ENCODE results near the gene TMEM106A.

TMEM106A gene

DNA sequence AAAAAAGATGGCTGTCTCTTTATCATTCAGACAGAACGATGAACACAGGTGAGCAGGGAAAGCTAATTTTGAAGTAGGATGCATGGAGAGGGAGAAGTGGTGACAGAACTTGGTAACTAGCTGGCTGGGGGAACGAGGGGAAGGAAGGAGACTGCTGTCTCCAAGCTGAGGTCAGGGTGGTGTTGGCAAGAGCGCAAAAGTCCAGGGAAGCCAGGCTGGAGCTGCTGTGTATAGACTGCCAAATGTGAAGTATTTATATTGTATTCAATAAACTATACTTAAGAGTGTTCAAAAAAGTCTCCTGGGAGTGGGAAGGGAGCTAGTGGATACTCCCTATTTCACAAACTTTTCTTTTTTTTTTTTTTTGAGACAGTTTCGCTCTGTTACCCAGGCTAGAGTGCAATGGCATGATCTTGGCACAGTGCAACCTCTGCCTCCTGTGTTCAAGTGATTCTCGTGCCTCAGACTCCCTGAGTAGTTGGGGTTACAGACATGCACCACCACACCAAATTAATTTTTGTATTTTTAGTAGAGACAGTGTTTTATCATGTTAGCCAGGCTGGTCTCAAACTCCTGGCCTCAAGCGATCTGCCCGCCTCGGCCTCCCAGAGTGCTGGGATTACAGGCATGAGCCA lies 8.2 kb downstream of the TMEM106A start:
- H3K18ac ChIP-seq (ENCODE audit: low read length) = no peak overlapping the region
- no peak overlapping the region for H3K27ac ChIP-seq (replicated peaks; ENCODE audit: low read length)
- no peak overlapping the region for H3K23ac ChIP-seq (ENCODE audit: low read depth, low read length, poor library complexity)
- no peak for DNase-seq (ENCODE audit: low spot score)
- no peak overlapping the region for H2AK5ac ChIP-seq (ENCODE audit: low read depth, low read length)
- H3K14ac ChIP-seq (ENCODE audit: low read length) = no peak overlapping the region
- H2BK5ac ChIP-seq (ENCODE audit: low read length) = no peak overlapping the region
- H3K9me3 ChIP-seq (replicated peaks in 1 of 2; ENCODE audit: control insufficient read depth in 2 of 2, insufficient read depth in 1 of 2, low read depth in 1 of 2, low read length in 2 of 2) = no peaks in the 10 kb centered on the region
- H3K9ac ChIP-seq (ENCODE audit: low read depth, low read length, poor library complexity) = no peak overlapping the region
- H3K4me2 ChIP-seq (ENCODE audit: insufficient read depth, low read length, poor library complexity, severe bottlenecking) = no peak overlapping the region
- no peak overlapping the region for H2AFZ ChIP-seq (ENCODE audit: low read length)
- H4K8ac ChIP-seq (ENCODE audit: low read depth, low read length) = no peak overlapping the region
- no peak overlapping the region for H3K4me3 ChIP-seq (ENCODE audit: low read length in 2 of 2)
- peaks cover 0 to 1% of the 10 kb centered on the region in 2 donors for H3K36me3 ChIP-seq (replicated peaks in 1 of 2; ENCODE audit: control insufficient read depth in 2 of 2, insufficient read depth in 2 of 2, low read length in 2 of 2)
- H2BK120ac ChIP-seq (ENCODE audit: low read depth, low read length) = no peak overlapping the region
- H3K4ac ChIP-seq (ENCODE audit: low read length) = no peak overlapping the region
- H2BK12ac ChIP-seq (ENCODE audit: low read length) = no peak overlapping the region
- no peak overlapping the region for H4K91ac ChIP-seq (ENCODE audit: low read depth, low read length, poor library complexity)
- no peaks in the 10 kb centered on the region for H3K27me3 ChIP-seq (ENCODE audit: control insufficient read depth in 3 of 3, insufficient read depth in 3 of 3, low read depth in 1 of 3, low read length in 3 of 3)
- H2BK15ac ChIP-seq (ENCODE audit: low read length) = no peak overlapping the region
- H3K79me1 ChIP-seq (ENCODE audit: low read depth, low read length) = no peaks in the 10 kb centered on the region
- WGBS, 2 donors (ENCODE audit: extremely low coverage in 2 of 2, insufficient read length in 2 of 2, insufficient replicate concordance in 1 of 2) = no CpG with 5 or more reads among the region's 8 CpGs
- peaks cover 0 to 5% of the 10 kb centered on the region in 2 donors for H3K4me1 ChIP-seq (ENCODE audit: control insufficient read depth in 2 of 2, insufficient read depth in 1 of 2, low read depth in 1 of 2, low read length in 2 of 2)

DNA sequence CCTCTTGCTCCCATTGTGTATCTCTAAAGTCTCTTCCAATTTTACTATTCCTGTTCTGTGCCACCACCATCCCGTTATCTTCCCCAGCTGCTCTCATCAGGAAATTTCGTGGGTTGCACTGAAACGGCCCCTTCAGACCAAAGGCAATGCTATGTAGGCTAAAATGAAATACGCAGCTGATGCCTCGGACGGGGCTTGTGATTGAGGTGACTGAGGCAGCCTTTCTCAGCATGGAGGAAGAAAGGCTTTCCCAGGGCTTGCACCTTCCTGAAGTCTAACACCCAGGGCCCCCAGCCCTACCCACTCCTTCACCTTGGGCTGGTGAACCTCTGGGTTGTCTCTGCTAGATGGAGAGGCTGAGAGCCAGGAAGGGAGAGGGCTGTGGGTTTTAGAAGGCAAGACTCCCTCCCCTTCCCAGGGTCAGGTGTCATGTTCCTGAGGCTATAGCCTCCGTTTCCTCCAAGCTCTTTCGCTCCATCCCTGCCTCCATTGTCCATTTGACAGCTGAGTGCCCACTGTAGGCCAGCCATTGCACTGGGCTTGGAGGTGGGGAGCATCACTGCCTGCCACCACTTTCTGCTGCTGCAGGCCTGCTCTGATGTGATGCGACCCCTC lies 8.9 kb downstream of the TMEM106A start:
- WGBS, 2 donors (ENCODE audit: extremely low coverage in 2 of 2, insufficient read length in 2 of 2, insufficient replicate concordance in 1 of 2) = no CpG with 5 or more reads among the region's 9 CpGs
- DNase-seq (ENCODE audit: low spot score) = no peak

DNA sequence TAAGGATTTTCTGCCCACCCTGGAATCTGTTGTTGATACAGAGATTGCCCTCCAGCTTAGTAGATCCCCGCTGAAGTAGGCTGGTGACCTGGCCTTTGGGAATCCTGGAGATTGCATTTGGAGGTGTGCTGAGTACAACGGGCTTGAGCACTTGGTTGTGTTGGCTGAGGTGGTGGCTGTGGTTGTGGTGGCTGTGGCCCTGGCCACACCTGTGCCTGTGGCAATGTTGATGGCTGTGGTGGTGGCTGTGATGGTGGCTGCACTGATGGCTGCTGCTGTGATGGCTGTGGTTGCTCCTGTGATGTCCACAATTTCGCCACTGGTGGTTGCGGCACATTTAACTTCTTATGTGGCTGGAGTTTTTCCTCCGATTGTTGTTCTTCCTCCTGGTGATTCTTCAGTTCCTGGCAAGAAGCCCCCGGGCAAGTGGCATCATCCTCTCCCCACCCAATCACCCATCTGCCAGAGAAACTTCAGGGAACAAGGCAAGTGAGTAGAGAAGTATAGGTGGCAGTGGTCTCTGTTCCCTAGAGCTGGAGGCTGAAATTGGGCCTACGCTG lies 12.6 kb downstream of the TMEM106A start:
- H3K14ac ChIP-seq (ENCODE audit: low read length) = no peak overlapping the region
- H4K91ac ChIP-seq (ENCODE audit: low read depth, low read length, poor library complexity) = no peak overlapping the region
- no peaks in the 10 kb centered on the region for H3K9me3 ChIP-seq (replicated peaks in 1 of 2; ENCODE audit: control insufficient read depth in 2 of 2, insufficient read depth in 1 of 2, low read depth in 1 of 2, low read length in 2 of 2)
- H2AFZ ChIP-seq (ENCODE audit: low read length) = no peak overlapping the region
- H3K27me3 ChIP-seq (ENCODE audit: control insufficient read depth in 3 of 3, insufficient read depth in 3 of 3, low read depth in 1 of 3, low read length in 3 of 3) = no peaks in the 10 kb centered on the region
- H2AK5ac ChIP-seq (ENCODE audit: low read depth, low read length) = no peak overlapping the region
- no peaks in the 10 kb centered on the region for H3K36me3 ChIP-seq (replicated peaks in 1 of 2; ENCODE audit: control insufficient read depth in 2 of 2, insufficient read depth in 2 of 2, low read length in 2 of 2)
- H2BK120ac ChIP-seq (ENCODE audit: low read depth, low read length) = no peak overlapping the region
- H3K23ac ChIP-seq (ENCODE audit: low read depth, low read length, poor library complexity) = no peak overlapping the region
- no peak overlapping the region for H3K4ac ChIP-seq (ENCODE audit: low read length)
- no CpG with 5 or more reads among the region's 7 CpGs for WGBS, 2 donors (ENCODE audit: extremely low coverage in 2 of 2, insufficient read length in 2 of 2, insufficient replicate concordance in 1 of 2)
- H3K4me2 ChIP-seq (ENCODE audit: insufficient read depth, low read length, poor library complexity, severe bottlenecking) = no peak overlapping the region
- H3K27ac ChIP-seq (replicated peaks; ENCODE audit: low read length) = no peak overlapping the region
- H3K18ac ChIP-seq (ENCODE audit: low read length) = no peak overlapping the region
- no peak overlapping the region for H2BK15ac ChIP-seq (ENCODE audit: low read length)
- H3K4me3 ChIP-seq (ENCODE audit: low read length in 2 of 2) = peak overlapping the region in 1 of 2 donors; percentile 56
- peak overlapping the region; percentile 17 for H3K9ac ChIP-seq (ENCODE audit: low read depth, low read length, poor library complexity)
- peaks cover 0 to 5% of the 10 kb centered on the region in 2 donors for H3K4me1 ChIP-seq (ENCODE audit: control insufficient read depth in 2 of 2, insufficient read depth in 1 of 2, low read depth in 1 of 2, low read length in 2 of 2)
- no peak overlapping the region for H4K8ac ChIP-seq (ENCODE audit: low read depth, low read length)
- no peak overlapping the region for H2BK12ac ChIP-seq (ENCODE audit: low read length)
- H2BK5ac ChIP-seq (ENCODE audit: low read length) = no peak overlapping the region
- DNase-seq (ENCODE audit: low spot score) = no peak
- no peaks in the 10 kb centered on the region for H3K79me1 ChIP-seq (ENCODE audit: low read depth, low read length)

More for the DNA sequence above, 8.9 kb downstream of the TMEM106A start:
- Histone ChIP-seq H2BK12ac (ENCODE audit: low read length) (no peak overlapping the region), H3K23ac (ENCODE audit: low read depth, low read length, poor library complexity) (peak overlapping the region; percentile 49), H3K4ac (ENCODE audit: low read length) (no peak overlapping the region), H3K36me3 (replicated peaks in 1 of 2; ENCODE audit: control insufficient read depth in 2 of 2, insufficient read depth in 2 of 2, low read length in 2 of 2) (peaks cover 0 to 1% of the 10 kb centered on the region in 2 donors), H2BK5ac (ENCODE audit: low read length) (no peak overlapping the region), H3K27me3 (ENCODE audit: control insufficient read depth in 3 of 3, insufficient read depth in 3 of 3, low read depth in 1 of 3, low read length in 3 of 3) (no peaks in the 10 kb centered on the region), H3K18ac (ENCODE audit: low read length) (peak overlapping the region; percentile 74), H3K27ac (replicated peaks; ENCODE audit: low read length) (no peak overlapping the region), H3K4me2 (ENCODE audit: insufficient read depth, low read length, poor library complexity, severe bottlenecking) (no peak overlapping the region), H4K8ac (ENCODE audit: low read depth, low read length) (no peak overlapping the region), H2BK120ac (ENCODE audit: low read depth, low read length) (no peak overlapping the region), H3K4me3 (ENCODE audit: low read length in 2 of 2) (no peak overlapping the region), H4K91ac (ENCODE audit: low read depth, low read length, poor library complexity) (no peak overlapping the region), H2AFZ (ENCODE audit: low read length) (no peak overlapping the region), H3K9me3 (replicated peaks in 1 of 2; ENCODE audit: control insufficient read depth in 2 of 2, insufficient read depth in 1 of 2, low read depth in 1 of 2, low read length in 2 of 2) (no peaks in the 10 kb centered on the region), H3K79me1 (ENCODE audit: low read depth, low read length) (no peaks in the 10 kb centered on the region), H3K14ac (ENCODE audit: low read length) (no peak overlapping the region), H3K4me1 (ENCODE audit: control insufficient read depth in 2 of 2, insufficient read depth in 1 of 2, low read depth in 1 of 2, low read length in 2 of 2) (peaks cover 0 to 5% of the 10 kb centered on the region in 2 donors), H2BK15ac (ENCODE audit: low read length) (no peak overlapping the region), H3K9ac (ENCODE audit: low read depth, low read length, poor library complexity) (no peak overlapping the region), H2AK5ac (ENCODE audit: low read depth, low read length) (peak overlapping the region; percentile 5)

DNA sequence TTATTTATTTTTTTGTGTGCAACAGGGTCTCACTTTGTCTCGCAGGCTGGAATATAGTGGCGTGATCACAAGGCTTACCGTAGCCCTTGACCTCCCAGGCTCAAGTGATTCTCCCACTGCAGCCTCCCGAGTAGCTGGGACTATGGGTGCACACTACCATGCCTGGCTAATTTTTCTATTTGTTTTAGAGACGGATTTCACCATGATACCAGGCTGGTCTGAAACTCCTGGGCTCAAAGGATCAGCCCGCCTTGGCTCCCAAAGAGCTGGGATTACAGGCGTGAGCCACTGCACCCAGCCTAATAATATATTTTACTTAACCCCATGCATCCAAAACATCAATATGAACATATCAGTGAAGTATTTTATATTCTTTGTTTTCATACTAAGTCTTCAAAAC lies 14.7 kb downstream of the TMEM106A start:
- H3K27me3 ChIP-seq (ENCODE audit: control insufficient read depth in 3 of 3, insufficient read depth in 3 of 3, low read depth in 1 of 3, low read length in 3 of 3) = no peaks in the 10 kb centered on the region
- no peak overlapping the region for H4K8ac ChIP-seq (ENCODE audit: low read depth, low read length)
- H3K9ac ChIP-seq (ENCODE audit: low read depth, low read length, poor library complexity) = no peak overlapping the region
- no peak overlapping the region for H3K4ac ChIP-seq (ENCODE audit: low read length)
- no CpG with 5 or more reads among the region's 7 CpGs for WGBS, 2 donors (ENCODE audit: extremely low coverage in 2 of 2, insufficient read length in 2 of 2, insufficient replicate concordance in 1 of 2)
- H3K79me1 ChIP-seq (ENCODE audit: low read depth, low read length) = no peaks in the 10 kb centered on the region
- no peak overlapping the region for H2BK12ac ChIP-seq (ENCODE audit: low read length)
- no peak overlapping the region for H2BK15ac ChIP-seq (ENCODE audit: low read length)
- H3K23ac ChIP-seq (ENCODE audit: low read depth, low read length, poor library complexity) = no peak overlapping the region
- H2AFZ ChIP-seq (ENCODE audit: low read length) = no peak overlapping the region
- H2BK5ac ChIP-seq (ENCODE audit: low read length) = no peak overlapping the region
- DNase-seq (ENCODE audit: low spot score) = no peak
- H3K9me3 ChIP-seq (replicated peaks in 1 of 2; ENCODE audit: control insufficient read depth in 2 of 2, insufficient read depth in 1 of 2, low read depth in 1 of 2, low read length in 2 of 2) = no peaks in the 10 kb centered on the region
- no peak overlapping the region for H2AK5ac ChIP-seq (ENCODE audit: low read depth, low read length)
- H3K4me2 ChIP-seq (ENCODE audit: insufficient read depth, low read length, poor library complexity, severe bottlenecking) = no peak overlapping the region
- no peak overlapping the region for H3K18ac ChIP-seq (ENCODE audit: low read length)
- H3K36me3 ChIP-seq (replicated peaks in 1 of 2; ENCODE audit: control insufficient read depth in 2 of 2, insufficient read depth in 2 of 2, low read length in 2 of 2) = no peaks in the 10 kb centered on the region
- H3K27ac ChIP-seq (replicated peaks; ENCODE audit: low read length) = no peak overlapping the region
- no peak overlapping the region for H3K14ac ChIP-seq (ENCODE audit: low read length)
- no peak overlapping the region for H4K91ac ChIP-seq (ENCODE audit: low read depth, low read length, poor library complexity)
- H3K4me3 ChIP-seq (ENCODE audit: low read length in 2 of 2) = no peak overlapping the region
- no peak overlapping the region for H2BK120ac ChIP-seq (ENCODE audit: low read depth, low read length)
- no peaks in the 10 kb centered on the region for H3K4me1 ChIP-seq (ENCODE audit: control insufficient read depth in 2 of 2, insufficient read depth in 1 of 2, low read depth in 1 of 2, low read length in 2 of 2)
